ENCODE data around the gene CILP2.

CILP2 gene

GRCh38 chr19:19534556-19535265 is 3.4 kb upstream of the CILP2 start:
- in situ Hi-C loops (cut with MboI; ENCODE audit: low sequenced_read_pairs, unreplicated experiment): loop anchor here (5.0 to 25.0 kb wide), 3 partner anchors 108 to 753 kb away; partner anchors contain the start of gene GMIP
- no peak for TF ChIP-seq CTCF (IDR thresholded peaks at IDR 0.05; ENCODE audit: borderline replicate concordance, control extremely low read depth, extremely low read depth, insufficient read depth, missing control alignments)
- DNase-seq (ENCODE audit: low spot score): no peak

- DNase-seq (ENCODE audit: low spot score): no peak
- in situ Hi-C loops (cut with MboI; ENCODE audit: low sequenced_read_pairs, unreplicated experiment): loop anchor here (5.0 to 25.0 kb wide), 3 partner anchors 107 to 752 kb away; partner anchors contain the start of gene GMIP
- no peak for TF ChIP-seq CTCF (IDR thresholded peaks at IDR 0.05; ENCODE audit: borderline replicate concordance, control extremely low read depth, extremely low read depth, insufficient read depth, missing control alignments)
Measured at GRCh38 chr19:19535311-19536191, 2.5 kb upstream of the CILP2 start.

GRCh38 chr19:19537075-19538048 is 703 bp upstream of the CILP2 start:
- no peak for DNase-seq (ENCODE audit: low spot score)
- no peak for TF ChIP-seq CTCF (IDR thresholded peaks at IDR 0.05; ENCODE audit: borderline replicate concordance, control extremely low read depth, extremely low read depth, insufficient read depth, missing control alignments)
- in situ Hi-C loops (cut with MboI; ENCODE audit: low sequenced_read_pairs, unreplicated experiment): loop anchor here (5.0 to 25.0 kb wide), 3 partner anchors 105 to 750 kb away; partner anchors contain the start of gene GMIP

GRCh38 chr19:19538785-19539166 is 711 bp downstream of the CILP2 start:
- no peak for TF ChIP-seq CTCF (IDR thresholded peaks at IDR 0.05; ENCODE audit: borderline replicate concordance, control extremely low read depth, extremely low read depth, insufficient read depth, missing control alignments)
- in situ Hi-C loops (cut with MboI; ENCODE audit: low sequenced_read_pairs, unreplicated experiment): loop anchor here (5.0 to 25.0 kb wide), 3 partner anchors 104 to 749 kb away; partner anchors contain the start of gene GMIP
- DNase-seq (ENCODE audit: low spot score): no peak

GRCh38 chr19:19539698-19540063 is 1.6 kb downstream of the CILP2 start:
- DNase-seq (ENCODE audit: low spot score): no peak
- in situ Hi-C loops (cut with MboI; ENCODE audit: low sequenced_read_pairs, unreplicated experiment): loop anchor here (5.0 to 25.0 kb wide), 3 partner anchors 103 to 748 kb away; partner anchors contain the start of gene GMIP
- TF ChIP-seq CTCF (IDR thresholded peaks at IDR 0.05; ENCODE audit: borderline replicate concordance, control extremely low read depth, extremely low read depth, insufficient read depth, missing control alignments): no peak

Measured in GM13976 (cell line).